ENCODE data around the gene NTM.

NTM gene

DNA sequence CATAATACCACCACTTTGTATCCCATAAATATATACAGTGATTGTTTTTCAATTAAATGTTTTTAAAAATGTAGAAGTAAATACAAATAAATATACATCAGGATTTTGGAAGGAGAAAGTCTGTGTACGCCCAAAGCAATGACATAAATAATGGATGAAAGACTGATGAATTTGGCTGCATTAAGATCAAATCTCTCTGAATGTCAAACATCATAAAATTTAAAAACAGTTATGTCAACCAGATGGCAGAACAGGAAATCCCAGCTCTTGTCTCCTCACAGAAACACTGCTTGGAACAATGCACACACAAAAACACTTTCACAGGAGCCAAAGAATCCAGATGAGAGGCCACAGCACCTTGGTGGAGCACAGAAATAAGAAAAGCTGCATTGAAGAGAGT lies 332.9 kb downstream of the NTM start:
- FAIRE-seq (no peak), DNase-seq (ENCODE audit: insufficient read length, low spot score) (no peak)
- TF ChIP-seq, protein P1, sequence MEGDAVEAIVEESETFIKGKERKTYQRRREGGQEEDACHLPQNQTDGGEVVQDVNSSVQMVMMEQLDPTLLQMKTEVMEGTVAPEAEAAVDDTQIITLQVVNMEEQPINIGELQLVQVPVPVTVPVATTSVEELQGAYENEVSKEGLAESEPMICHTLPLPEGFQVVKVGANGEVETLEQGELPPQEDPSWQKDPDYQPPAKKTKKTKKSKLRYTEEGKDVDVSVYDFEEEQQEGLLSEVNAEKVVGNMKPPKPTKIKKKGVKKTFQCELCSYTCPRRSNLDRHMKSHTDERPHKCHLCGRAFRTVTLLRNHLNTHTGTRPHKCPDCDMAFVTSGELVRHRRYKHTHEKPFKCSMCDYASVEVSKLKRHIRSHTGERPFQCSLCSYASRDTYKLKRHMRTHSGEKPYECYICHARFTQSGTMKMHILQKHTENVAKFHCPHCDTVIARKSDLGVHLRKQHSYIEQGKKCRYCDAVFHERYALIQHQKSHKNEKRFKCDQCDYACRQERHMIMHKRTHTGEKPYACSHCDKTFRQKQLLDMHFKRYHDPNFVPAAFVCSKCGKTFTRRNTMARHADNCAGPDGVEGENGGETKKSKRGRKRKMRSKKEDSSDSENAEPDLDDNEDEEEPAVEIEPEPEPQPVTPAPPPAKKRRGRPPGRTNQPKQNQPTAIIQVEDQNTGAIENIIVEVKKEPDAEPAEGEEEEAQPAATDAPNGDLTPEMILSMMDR (IDR thresholded peaks at IDR 0.05; ENCODE audit: insufficient read depth, missing control alignments): no peak

DNA sequence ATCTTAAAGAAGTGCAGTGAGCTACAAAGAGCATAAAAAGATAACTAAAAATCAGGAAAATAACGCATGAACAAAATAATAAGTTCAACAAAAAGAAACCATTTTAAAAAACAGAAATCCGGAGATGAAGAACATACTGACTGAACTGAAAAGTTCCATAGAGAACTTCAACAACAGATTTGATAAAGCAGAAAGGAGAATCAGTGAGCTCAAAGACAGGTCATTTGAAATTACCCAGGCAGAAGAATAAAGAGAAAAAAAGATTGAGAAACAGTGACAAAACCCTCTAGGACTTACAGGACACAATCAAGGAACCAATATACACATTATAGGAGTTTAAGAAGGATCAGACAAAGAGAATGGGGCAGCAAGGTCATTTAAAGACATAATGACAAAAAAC lies 334.3 kb downstream of the NTM start:
- no peak for DNase-seq (ENCODE audit: insufficient read length, low spot score)
- TF ChIP-seq, protein P1 (IDR thresholded peaks at IDR 0.05; ENCODE audit: insufficient read depth, missing control alignments): no peak
- FAIRE-seq: no peak

DNA sequence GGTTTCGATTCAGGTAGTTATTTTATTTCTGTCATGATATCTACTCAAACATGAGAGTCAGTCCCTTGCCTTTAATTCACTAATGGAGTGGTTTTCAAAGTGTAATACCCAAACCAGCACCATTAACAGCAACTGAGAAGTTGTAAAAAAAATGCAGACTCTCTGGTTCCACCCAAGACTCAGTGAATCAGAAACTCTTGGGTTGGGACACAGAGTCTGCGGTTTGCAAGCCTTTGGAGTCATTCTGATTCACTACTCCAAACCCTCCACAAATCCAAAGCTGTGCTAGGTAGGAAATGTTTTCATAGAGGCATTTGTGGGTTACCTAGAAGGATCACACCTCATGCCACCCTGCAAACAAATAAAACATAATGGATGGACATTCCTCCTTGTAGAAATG lies 340.1 kb downstream of the NTM start:
- no peak for DNase-seq (ENCODE audit: insufficient read length, low spot score)
- TF ChIP-seq, protein P1 (IDR thresholded peaks at IDR 0.05; ENCODE audit: insufficient read depth, missing control alignments): no peak
- no peak for FAIRE-seq

GRCh38 chr11:131712897-131713296 lies 342.5 kb downstream of the NTM start:
- no peak for DNase-seq (ENCODE audit: insufficient read length, low spot score)
- FAIRE-seq: no peak
- TF ChIP-seq, protein P1 (IDR thresholded peaks at IDR 0.05; ENCODE audit: insufficient read depth, missing control alignments): no peak

DNA sequence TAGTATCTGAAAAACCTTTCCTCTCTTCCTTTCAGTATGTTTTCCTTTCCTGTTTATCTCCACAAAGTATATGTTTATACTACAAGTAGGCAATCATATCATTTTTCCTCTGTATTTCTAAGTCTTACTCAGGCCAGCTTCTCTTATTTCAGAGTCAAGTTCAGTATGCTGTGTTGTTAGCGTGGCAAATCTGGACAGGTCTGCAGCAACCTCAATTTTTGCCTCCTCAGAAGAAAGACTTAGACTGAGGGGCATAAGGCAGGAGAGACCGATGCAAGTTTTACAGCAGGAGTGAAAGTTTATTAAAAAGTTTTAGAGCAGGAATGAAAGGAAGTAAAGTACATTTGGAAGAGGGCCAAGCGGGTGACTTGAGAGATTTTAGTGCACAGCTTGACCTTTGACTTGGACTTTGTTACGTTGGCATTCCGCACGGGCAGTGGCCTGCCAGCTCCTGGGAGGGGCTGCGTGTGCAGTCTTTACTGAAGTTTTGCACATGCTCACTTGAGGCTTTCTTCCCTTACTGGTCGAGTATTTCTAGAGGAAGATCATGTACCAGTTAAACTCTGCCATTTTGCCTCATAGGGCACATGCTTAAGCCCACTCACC lies 343.2 kb downstream of the NTM start:
- TF ChIP-seq, protein P1 (IDR thresholded peaks at IDR 0.05; ENCODE audit: insufficient read depth, missing control alignments): no peak
- FAIRE-seq (no peak), DNase-seq (ENCODE audit: insufficient read length, low spot score) (no peak)

- TF ChIP-seq, protein P1 (IDR thresholded peaks at IDR 0.05; ENCODE audit: insufficient read depth, missing control alignments): no peak
- FAIRE-seq: no peak
- DNase-seq (ENCODE audit: insufficient read length, low spot score): no peak
Observed at GRCh38 chr11:131717616-131718015, 347.2 kb downstream of the NTM start.

DNA sequence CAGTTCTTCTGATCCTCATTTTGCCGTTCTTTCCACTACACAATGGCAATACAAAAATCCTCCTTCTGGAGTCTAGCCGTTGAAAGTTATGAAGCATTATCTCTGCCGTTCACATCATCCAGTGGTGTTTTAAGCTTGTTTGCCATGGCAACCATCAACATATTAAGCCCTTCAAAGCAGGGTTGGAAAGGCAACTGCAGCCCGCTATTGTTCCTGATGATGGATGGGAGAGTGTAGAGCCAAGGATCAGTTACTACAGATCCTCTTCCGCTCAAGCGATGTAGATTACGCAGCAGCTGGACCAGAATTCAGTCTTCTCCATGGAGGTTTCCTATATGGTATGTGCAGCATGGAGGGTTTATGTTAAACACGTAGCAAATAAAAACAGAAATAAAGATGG lies 352.7 kb downstream of the NTM start:
- FAIRE-seq (no peak), DNase-seq (ENCODE audit: insufficient read length, low spot score) (no peak)
- TF ChIP-seq, protein P1 (IDR thresholded peaks at IDR 0.05; ENCODE audit: insufficient read depth, missing control alignments): no peak
